ENCODE data around the gene NSUN6. TPM values are rescaled to one million over a fixed set of nuclear protein-coding genes. Genes with fewer than 3 reads are reported as not detected.

NSUN6 gene
- total RNA-seq, 4 donors from 2014 or later: 18.6 to 104 (median 22.5) TPM

GRCh38 chr10:18660816-18661431 is 9.5 kb upstream of the NSUN6 start:
- Histone ChIP-seq H3K36me3 (no peaks in the 10 kb centered on the region), H3K27me3 (no peaks in the 10 kb centered on the region), H3K4me1 (peaks cover 16 to 28% of the 10 kb centered on the region in 2 donors), H3K9me3 (no peaks in the 10 kb centered on the region), H3K4me3 (replicated peaks in 1 of 3) (no peak overlapping the region), H3K27ac (peak overlapping the region in 1 of 3 donors; percentile 93)
- WGBS, 2 donors: 91 to 93% methylated on average over 19 of the region's 19 CpGs
- DNase-seq: no peak
- intact Hi-C loops (cut with DNase I): no loop called here
- no peak for TF ChIP-seq POLR2A (IDR thresholded peaks at IDR 0.05)

GRCh38 chr10:18659819-18660535 is 8.6 kb upstream of the NSUN6 start:
- Histone ChIP-seq H3K4me1 (peaks cover 16 to 22% of the 10 kb centered on the region in 2 donors), H3K4me3 (replicated peaks in 1 of 3) (peak overlapping the region; percentile 9 to 92 (median 65)), H3K9me3 (no peaks in the 10 kb centered on the region), H3K27ac (peak overlapping the region; percentile 92 to 97 (median 93)), H3K36me3 (no peaks in the 10 kb centered on the region), H3K27me3 (no peaks in the 10 kb centered on the region)
- WGBS, 2 donors: 1 to 2% methylated on average over 23 of the region's 23 CpGs
- peak; percentile 30 to 33 for DNase-seq
- TF ChIP-seq CTCF (IDR thresholded peaks at IDR 0.05) (no peak), POLR2A (IDR thresholded peaks at IDR 0.05) (no peak)
- intact Hi-C loops (cut with DNase I): no loop called here

GRCh38 chr10:18659125-18659818 is 7.9 kb upstream of the NSUN6 start, which contains the start of gene ARL5B:
ARL5B (plus strand) TSS chr10:18659431; CDS start chr10:18659638, 207 bp downstream.
- intact Hi-C loops (cut with DNase I): no loop called here
- Histone ChIP-seq H3K4me3 (replicated peaks in 1 of 3) (peak within 1 kb of the TSS; percentile 56 to 92 (median 65)), H3K27me3 (no peaks in the 10 kb centered on the region), H3K27ac (peak within 1 kb of the TSS; percentile 92 to 97 (median 93)), H3K4me1 (peaks cover 16 to 22% of the 10 kb centered on the region in 2 donors), H3K36me3 (no peaks in the 10 kb centered on the region), H3K9me3 (no peaks in the 10 kb centered on the region)
- peak; percentile 98 to 99 for DNase-seq
- WGBS, 2 donors: 0% methylated on average over 24 to 50 of the region's 72 CpGs
- no peak for TF ChIP-seq CTCF (IDR thresholded peaks at IDR 0.05)
- peak in 1 of 2 donors; percentile 88 for TF ChIP-seq POLR2A (IDR thresholded peaks at IDR 0.05)

GRCh38 chr10:18658271-18659124 is 7.1 kb upstream of the NSUN6 start:
- Histone ChIP-seq H3K36me3 (no peaks in the 10 kb centered on the region), H3K27ac (peak overlapping the region; percentile 91 to 97 (median 93)), H3K4me3 (replicated peaks in 1 of 3) (peak overlapping the region; percentile 56 to 76 (median 65)), H3K9me3 (no peaks in the 10 kb centered on the region), H3K4me1 (peaks cover 16 to 22% of the 10 kb centered on the region in 2 donors), H3K27me3 (no peaks in the 10 kb centered on the region)
- 17 to 22% methylated on average over 23 of the region's 23 CpGs for WGBS, 2 donors
- TF ChIP-seq POLR2A (IDR thresholded peaks at IDR 0.05) (peak in 1 of 2 donors; percentile 39), CTCF (IDR thresholded peaks at IDR 0.05) (no peak)
- intact Hi-C loops (cut with DNase I): no loop called here
- DNase-seq: peak; percentile 11 to 18

- Histone ChIP-seq H3K27ac (no peak overlapping the region), H3K9me3 (no peaks in the 10 kb centered on the region), H3K27me3 (no peaks in the 10 kb centered on the region), H3K4me3 (replicated peaks in 1 of 3) (no peak overlapping the region), H3K4me1 (peaks cover 14 to 19% of the 10 kb centered on the region in 2 donors), H3K36me3 (no peaks in the 10 kb centered on the region)
- 83 to 86% methylated on average over 3 of the region's 3 CpGs for WGBS, 2 donors
- TF ChIP-seq CTCF (IDR thresholded peaks at IDR 0.05) (no peak), POLR2A (IDR thresholded peaks at IDR 0.05) (no peak)
- intact Hi-C loops (cut with DNase I): no loop called here
- DNase-seq: no peak
Observed at GRCh38 chr10:18656724-18657123, 5.3 kb upstream of the NSUN6 start.

Measured in thyroid gland (tissue), 4 donors.